ENCODE data around the gene PTPRZ1. TPM values are rescaled to one million over a fixed set of nuclear protein-coding genes. Genes with fewer than 3 reads are reported as not detected.

The PTPRZ1 gene
- total and polyA plus RNA-seq, 2 of the 8 experiments (the other 6 are each of a cell fraction or from before 2014, with no cell fraction given) = 112 to 135 TPM

- TF ChIP-seq CTCF (IDR thresholded peaks at IDR 0.05; ENCODE audit: control extremely low read depth in 1 of 3, insufficient read depth in 1 of 3, low read depth in 1 of 3, low read length in 3 of 3) (no peak), POLR2A (IDR thresholded peaks at IDR 0.05; ENCODE audit: control extremely low read depth in 1 of 2, low read depth in 2 of 2, low read length in 2 of 2) (peak in 1 of 2 experiments; percentile 44; a peak in 2 of 3 replicates), TCF12 (IDR thresholded peaks at IDR 0.05; ENCODE audit: low read depth, low read length) (peak; percentile 72; the same call in 1 of the 2 replicates), PHF8 (conservative IDR thresholded peaks at IDR 0.05; ENCODE audit: low read depth, low read length) (no peak), ATF2 (IDR thresholded peaks at IDR 0.05; ENCODE audit: low read length) (0 out of 2 replicates have a peak, but pooled peaks have one; percentile 79), RBBP5 (IDR thresholded peaks at IDR 0.05; ENCODE audit: borderline replicate concordance, low read depth, low read length) (no peak), SRF (IDR thresholded peaks at IDR 0.05; ENCODE audit: low read depth, low read length) (no peak), EP300 (IDR thresholded peaks at IDR 0.05; ENCODE audit: borderline replicate concordance in 1 of 2, low read depth in 2 of 2, low read length in 2 of 2) (0 out of 3 replicates have a peak, but pooled peaks of 1 of the 2 experiments have one; percentile 37), ASH2L (IDR thresholded peaks at IDR 0.05; ENCODE audit: low read length) (no peak), MAX (IDR thresholded peaks at IDR 0.05) (peak; percentile 30; the same call in 1 of the 2 replicates), HDAC2 (IDR thresholded peaks at IDR 0.05; ENCODE audit: borderline replicate concordance in 1 of 2, low read depth in 2 of 2, low read length in 2 of 2) (peak; percentile 68 to 83; a peak in 3 of 4 replicates), CEBPB (IDR thresholded peaks at IDR 0.05; ENCODE audit: low read depth, low read length) (peak; percentile 45; the same call in 1 of the 2 replicates), BCL11A (IDR thresholded peaks at IDR 0.05; ENCODE audit: low read depth in 2 of 2, low read length in 2 of 2) (peak in 1 of 2 experiments; percentile 47), SIX5 (IDR thresholded peaks at IDR 0.05; ENCODE audit: low read depth, low read length) (no peak), NANOG (IDR thresholded peaks at IDR 0.05; ENCODE audit: insufficient read depth, low read depth, low read length, poor library complexity, severe bottlenecking) (peak; percentile 55), SAP30 (IDR thresholded peaks at IDR 0.05; ENCODE audit: insufficient read depth, insufficient replicate concordance, low read length) (no peak)
Measured at GRCh38 chr7:121936951-121937623, 64.1 kb downstream of the PTPRZ1 start (continued).

Data from H1 (cell line).